Sigmoid colon (tissue), 7 donors: ENCODE measurements around the gene AMOTL2. TPM values are rescaled to one million over a fixed set of nuclear protein-coding genes. Genes with fewer than 3 reads are reported as not detected.
A peak's percentile ranks its signal among the peaks of the same experiment; 100 is the strongest.

Source experiments
- DNase-seq: peaks from one replicate; pipeline ENCODE4 v3.0.0-alpha.2; 2019
- H3K27ac ChIP-seq, 4 donors: fragments of 200-600 bp; sonication (generic); one replicate each; pipeline ENCODE4 v1.5.1; 2016 to 2019; ENCODE audit warnings: mild to moderate bottlenecking in 1 of 4
- H3K27me3 ChIP-seq, 3 donors: fragments of 200-600 bp; sonication (generic); one replicate each; pipeline ENCODE4 v1.5.1; 2019; ENCODE audit warnings: mild to moderate bottlenecking in 1 of 3
- H3K36me3 ChIP-seq, 4 donors: fragments of 200-600 bp; sonication (generic); one replicate each; pipeline ENCODE4 v1.5.1; 2016 to 2019
- H3K4me1 ChIP-seq, 4 donors: fragments of 200-600 bp; sonication (generic); one replicate each; pipeline ENCODE4 v1.5.1; 2017 to 2019
- H3K4me3 ChIP-seq, 4 donors: fragments of 200-600 bp; sonication (generic); one replicate each; pipeline ENCODE4 v1.5.1; 2017 to 2019; ENCODE audit warnings: mild to moderate bottlenecking in 2 of 4, moderate library complexity in 1 of 4
- H3K9me3 ChIP-seq, 4 donors: fragments of 200-600 bp in 3 of 4; sonication (generic) in 3 of 4; one replicate each; pipeline versions ENCODE4 v1.5.1 to v1.6.1; 2013 to 2019
- CTCF ChIP-seq, 4 experiments: fragments of 450-650 bp in 3 of 4; fragments of 200-600 bp in 1 of 4; IDR thresholded peaks; one replicate each; pipeline ENCODE4 v1.5.1; 2016 to 2019; ENCODE audit warnings: antibody characterized with exemption in 4 of 4, mild to moderate bottlenecking in 3 of 4, moderate library complexity in 2 of 4
- EP300 ChIP-seq, 4 donors: sonication (generic); formaldehyde crosslinking; IDR thresholded peaks; one replicate each; pipeline ENCODE4 v1.6.1; 2017; ENCODE audit warnings: antibody characterized with exemption in 4 of 4
- POLR2A ChIP-seq, 2 donors: fragments of 450-650 bp; IDR thresholded peaks; one replicate each; pipeline ENCODE4 v1.6.1; 2016; ENCODE audit warnings: antibody characterized with exemption in 2 of 2, mild to moderate bottlenecking in 2 of 2, moderate library complexity in 2 of 2
- POLR2AphosphoS5 ChIP-seq, 4 donors: sonication (generic); formaldehyde crosslinking; IDR thresholded peaks; one replicate each; pipeline ENCODE4 v1.6.1; 2017; ENCODE audit warnings: antibody characterized with exemption in 4 of 4
- WGBS, 2 donors: extraction: QIAGEN DNeasy Blood & Tissue Kit; methylation state at CpG; one replicate each; pipeline ENCODE4 v1.1.7; 2013; 5-methylcytosine and 5-hydroxymethylcytosine counted together
- intact Hi-C: fragments of 100-400 bp; cut with DNase I; formaldehyde crosslinking; loops from one replicate; pipeline ENCODE4 v1.15.1; 2023
- polyA plus RNA-seq, 3 donors: library from polyadenylated mRNA; stranded (reverse); fragments of 200-250 nt; gene quantifications; one replicate each; pipeline ENCODE4 v1.2.3, GENCODE V29; 2013
- total RNA-seq, 4 donors: library from RNA; depleted of rRNA; stranded (reverse); fragments of >200 nt; gene quantifications; one replicate each; pipeline ENCODE4 v1.1.0, GENCODE V29; 2016
- donor health status: healthy with polysubstance abuse.
- donor health status: Bipolar disorder and iron deficiency.
- donor health status: healthy.

AMOTL2 gene
- total and polyA plus RNA-seq, 7 donors: 1.6 to 112 (median 43.5) TPM

GRCh38 chr3:134376385-134376765 lies 2.1 kb upstream of the AMOTL2 start:
- intact Hi-C loops: no loop called here
- DNase-seq: peak; percentile 62
- H3K27me3 ChIP-seq: no peaks in the 10 kb centered on the region
- no peaks in the 10 kb centered on the region for H3K9me3 ChIP-seq
- H3K4me1 ChIP-seq: peaks cover 0 to 33% (median 28%) of the 10 kb centered on the region in 4 donors
- 94 to 95% methylated on average over 4 of the region's 4 CpGs for WGBS, 2 donors
- no peak overlapping the region for H3K4me3 ChIP-seq
- H3K27ac ChIP-seq: no peak overlapping the region
- TF ChIP-seq CTCF (IDR thresholded peaks at IDR 0.05): no peak
- TF ChIP-seq POLR2AphosphoS5 (IDR thresholded peaks at IDR 0.05): no peak
- TF ChIP-seq POLR2A (IDR thresholded peaks at IDR 0.05): no peak
- H3K36me3 ChIP-seq: peaks cover 0 to 2% (median under 1%) of the 10 kb centered on the region in 4 donors

GRCh38 chr3:134375582-134376384 lies 1.5 kb upstream of the AMOTL2 start:
- intact Hi-C loops: loop anchor here (1.0 to 2.0 kb wide), 2 partner anchors 66 to 89 kb away; no protein-coding TSS in a partner anchor
- H3K27ac ChIP-seq: peak overlapping the region; percentile 98 to 100 (median 100)
- peaks cover 0 to 39% (median 34%) of the 10 kb centered on the region in 4 donors for H3K4me1 ChIP-seq
- WGBS, 2 donors: 45 to 79% methylated on average over 8 of the region's 8 CpGs
- no peak overlapping the region for H3K4me3 ChIP-seq
- TF ChIP-seq POLR2AphosphoS5 (IDR thresholded peaks at IDR 0.05) (no peak), EP300 (IDR thresholded peaks at IDR 0.05) (no peak), CTCF (IDR thresholded peaks at IDR 0.05) (no peak), POLR2A (IDR thresholded peaks at IDR 0.05) (no peak)
- peaks cover 4 to 8% (median 6%) of the 10 kb centered on the region in 4 donors for H3K36me3 ChIP-seq
- no peaks in the 10 kb centered on the region for H3K9me3 ChIP-seq
- peak; percentile 65 for DNase-seq
- no peaks in the 10 kb centered on the region for H3K27me3 ChIP-seq

GRCh38 chr3:134374791-134375581 lies 739 bp upstream of the AMOTL2 start:
- peaks cover 0 to 46% (median 42%) of the 10 kb centered on the region in 4 donors for H3K4me1 ChIP-seq
- intact Hi-C loops: loop anchor here (1.0 to 5.0 kb wide), 5 partner anchors 63 to 163 kb away; partner anchors contain the start of genes ANAPC13 and CEP63

More at GRCh38 chr3:134374791-134375581, 739 bp upstream of the AMOTL2 start:
- DNase-seq: peak; percentile 86
- TF ChIP-seq POLR2A (IDR thresholded peaks at IDR 0.05): no peak
- no peak for TF ChIP-seq POLR2AphosphoS5 (IDR thresholded peaks at IDR 0.05)
- TF ChIP-seq CTCF (IDR thresholded peaks at IDR 0.05): no peak
- no peak for TF ChIP-seq EP300 (IDR thresholded peaks at IDR 0.05)
- WGBS, 2 donors: 4 to 12% methylated on average over 30 of the region's 30 CpGs
- Histone ChIP-seq H3K27ac (peak overlapping the region; percentile 98 to 100 (median 100)), H3K4me3 (peak overlapping the region; percentile 64 to 78 (median 74)), H3K9me3 (no peaks in the 10 kb centered on the region), H3K36me3 (peaks cover 10 to 16% (median 13%) of the 10 kb centered on the region in 4 donors), H3K27me3 (no peaks in the 10 kb centered on the region)
